GM23248 (cell line): ENCODE results near the gene ROR1.

Source experiments
- EZH2 ChIP-seq: fragments of 200-600 bp; sonication (generic); IDR thresholded peaks from 2 replicates; pipeline ENCODE4 v1.6.1; 2018; ENCODE audit warnings: antibody characterized with exemption, mild to moderate bottlenecking; ENCODE audit not compliant: insufficient read depth, poor library complexity, severe bottlenecking
- EZH2phosphoT487 ChIP-seq: fragments of 200-600 bp; sonication (generic); IDR thresholded peaks from 2 replicates; pipeline ENCODE4 v1.6.1; 2018; ENCODE audit warnings: antibody characterized with exemption, moderate library complexity, mild to moderate bottlenecking, low read depth; ENCODE audit not compliant: insufficient read depth

- 0 out of 2 replicates have a peak, but pooled peaks have one; percentile 57 for TF ChIP-seq EZH2phosphoT487
- TF ChIP-seq EZH2, result no peak
Observed at GRCh38 chr1:64223329-64224151, 449.7 kb downstream of the ROR1 start.
